Astrocyte (in vitro differentiated cells and primary cell): ENCODE data around the gene ANTXR2. TPM values are rescaled to one million over a fixed set of nuclear protein-coding genes. Genes with fewer than 3 reads are reported as not detected.
A peak's percentile ranks its signal among the peaks of the same experiment; 100 is the strongest.

Experiments
- DNase-seq: peaks from one replicate; pipeline ENCODE4 v3.0.0-alpha.2; 2010; ENCODE audit warnings: low read depth
- FAIRE-seq: peaks from 2 replicates; lab custom pipeline; 2011; peaks lifted over from hg19 to GRCh38; lab: Jason Lieb, UNC
- H2AFZ ChIP-seq: 2 replicates; pipeline ENCODE4 v1.6.0; 2012; ENCODE audit warnings: low read depth, low read length, inconsistent platforms
- H3K27ac ChIP-seq: 2 replicates; pipeline ENCODE4 v1.5.1; 2011; ENCODE audit warnings: low read depth, low read length, inconsistent platforms
- H3K27me3 ChIP-seq: 2 replicates; pipeline ENCODE4 v1.6.0; 2011; ENCODE audit warnings: low read length, inconsistent platforms; ENCODE audit not compliant: insufficient read depth
- H3K36me3 ChIP-seq: 2 replicates; pipeline ENCODE4 v1.5.1; 2011; ENCODE audit warnings: low read length, inconsistent platforms; ENCODE audit not compliant: insufficient read depth
- H3K4me1 ChIP-seq: 2 replicates; pipeline ENCODE4 v1.5.1; 2011; ENCODE audit warnings: low read length, inconsistent platforms; ENCODE audit not compliant: insufficient read depth
- H3K4me2 ChIP-seq: 2 replicates; pipeline ENCODE4 v1.6.0; 2012; ENCODE audit warnings: low read length, inconsistent platforms
- H3K4me3 ChIP-seq: 2 replicates; pipeline ENCODE4 v1.5.1; 2011; ENCODE audit warnings: low read depth, mild to moderate bottlenecking, low read length, inconsistent platforms; ENCODE audit not compliant: insufficient read depth
- H3K79me2 ChIP-seq: 2 replicates; pipeline ENCODE4 v1.6.0; 2012; ENCODE audit warnings: mild to moderate bottlenecking, low read length, inconsistent platforms; ENCODE audit not compliant: insufficient read depth
- H3K9ac ChIP-seq: 2 replicates; pipeline ENCODE4 v1.6.0; 2012; ENCODE audit warnings: mild to moderate bottlenecking, low read length, inconsistent platforms
- H3K9me3 ChIP-seq: 2 replicates; pipeline ENCODE4 v1.5.1; 2012; ENCODE audit warnings: low read depth, mild to moderate bottlenecking, low read length, inconsistent platforms; ENCODE audit not compliant: insufficient read depth
- H4K20me1 ChIP-seq: 2 replicates; pipeline ENCODE4 v1.6.0; 2012; ENCODE audit warnings: low read length, inconsistent platforms; ENCODE audit not compliant: insufficient read depth
- H3K27ac Mint-ChIP-seq: one replicate; pipeline ENCODE4 v1.8.0; 2021; ENCODE audit warnings: mild to moderate bottlenecking, mixed read lengths; ENCODE audit not compliant: unreplicated experiment
- H3K27me3 Mint-ChIP-seq: one replicate; pipeline ENCODE4 v1.8.0; 2021; ENCODE audit warnings: low read depth, mixed read lengths; ENCODE audit not compliant: unreplicated experiment
- H3K36me3 Mint-ChIP-seq: one replicate; pipeline ENCODE4 v1.8.0; 2021; ENCODE audit warnings: low read depth, mixed read lengths; ENCODE audit not compliant: unreplicated experiment
- H3K4me1 Mint-ChIP-seq: one replicate; pipeline ENCODE4 v1.8.0; 2021; ENCODE audit warnings: low read depth, mixed read lengths; ENCODE audit not compliant: unreplicated experiment
- H3K4me3 Mint-ChIP-seq: one replicate; pipeline ENCODE4 v1.8.0; 2021; ENCODE audit warnings: mild to moderate bottlenecking, moderate library complexity, mixed read lengths; ENCODE audit not compliant: unreplicated experiment
- H3K9me3 Mint-ChIP-seq: one replicate; pipeline ENCODE4 v1.8.0; 2021; ENCODE audit warnings: mild to moderate bottlenecking, mixed read lengths; ENCODE audit not compliant: unreplicated experiment
- EZH2 ChIP-seq: IDR thresholded peaks from 2 replicates; pipeline ENCODE4 v1.6.1; 2012; ENCODE audit warnings: mild to moderate bottlenecking, low read length, inconsistent platforms; ENCODE audit not compliant: insufficient read depth
- total RNA-seq: library from RNA; stranded (reverse); gene quantifications from 2 replicates; pipeline ENCODE4 v1.2.1, GENCODE V29; 2021
- TF ChIP-seq, protein P1 (sequence below): IDR thresholded peaks from 2 replicates; pipeline ENCODE4 v1.5.1; 2011; ENCODE audit warnings: low read depth, mild to moderate bottlenecking, inconsistent platforms, low read length, moderate library complexity; ENCODE audit not compliant: insufficient read depth

ANTXR2 gene
- total RNA-seq, 1 donor from 2014 or later = 34.7 TPM

DNA sequence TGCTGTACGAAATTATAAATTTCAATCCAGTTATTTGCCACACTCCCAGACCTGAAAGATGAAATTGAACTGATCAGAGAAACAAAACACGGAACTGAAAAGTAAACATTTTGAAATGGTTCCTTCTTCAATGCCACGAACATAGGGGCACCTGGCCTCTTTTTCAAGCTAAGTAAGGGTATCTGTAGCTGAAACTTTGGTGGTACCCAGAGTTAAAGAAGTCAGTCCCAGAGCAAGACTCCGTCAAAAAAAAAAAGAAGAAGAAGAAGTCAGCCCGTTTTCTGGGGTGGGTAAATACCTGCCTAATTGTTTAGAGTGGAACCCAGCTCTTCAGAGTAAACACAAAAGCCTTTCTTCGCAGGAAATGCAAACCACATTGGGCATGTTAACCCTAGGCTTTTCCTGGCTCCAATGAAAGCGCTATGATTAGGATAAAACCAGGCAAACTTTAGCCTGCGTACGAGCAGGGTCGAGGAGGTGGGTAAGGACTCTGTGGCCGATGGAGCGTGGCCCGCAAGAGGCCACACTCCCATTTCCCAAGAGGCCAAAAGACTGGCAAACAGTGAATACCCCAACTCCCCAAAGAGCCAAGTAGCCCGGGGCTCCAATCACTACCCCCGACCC lies 1.3 kb downstream of the ANTXR2 start:
- Histone ChIP-seq H2AFZ (peak overlapping the region; percentile 88), H3K4me1 (peaks cover 20% of the 10 kb centered on the region), H3K4me3 (peak overlapping the region; percentile 96), H3K9me3 (no peaks in the 10 kb centered on the region), H4K20me1 (peaks cover 26% of the 10 kb centered on the region), H3K27ac (peak overlapping the region; percentile 86), H3K27me3 (no peaks in the 10 kb centered on the region), H3K9ac (peak overlapping the region; percentile 93), H3K36me3 (peaks cover 7% of the 10 kb centered on the region), H3K4me2 (peak overlapping the region; percentile 92), H3K79me2 (peaks cover 52% of the 10 kb centered on the region)
- TF ChIP-seq, protein P1, sequence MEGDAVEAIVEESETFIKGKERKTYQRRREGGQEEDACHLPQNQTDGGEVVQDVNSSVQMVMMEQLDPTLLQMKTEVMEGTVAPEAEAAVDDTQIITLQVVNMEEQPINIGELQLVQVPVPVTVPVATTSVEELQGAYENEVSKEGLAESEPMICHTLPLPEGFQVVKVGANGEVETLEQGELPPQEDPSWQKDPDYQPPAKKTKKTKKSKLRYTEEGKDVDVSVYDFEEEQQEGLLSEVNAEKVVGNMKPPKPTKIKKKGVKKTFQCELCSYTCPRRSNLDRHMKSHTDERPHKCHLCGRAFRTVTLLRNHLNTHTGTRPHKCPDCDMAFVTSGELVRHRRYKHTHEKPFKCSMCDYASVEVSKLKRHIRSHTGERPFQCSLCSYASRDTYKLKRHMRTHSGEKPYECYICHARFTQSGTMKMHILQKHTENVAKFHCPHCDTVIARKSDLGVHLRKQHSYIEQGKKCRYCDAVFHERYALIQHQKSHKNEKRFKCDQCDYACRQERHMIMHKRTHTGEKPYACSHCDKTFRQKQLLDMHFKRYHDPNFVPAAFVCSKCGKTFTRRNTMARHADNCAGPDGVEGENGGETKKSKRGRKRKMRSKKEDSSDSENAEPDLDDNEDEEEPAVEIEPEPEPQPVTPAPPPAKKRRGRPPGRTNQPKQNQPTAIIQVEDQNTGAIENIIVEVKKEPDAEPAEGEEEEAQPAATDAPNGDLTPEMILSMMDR = no peak
- no peak for TF ChIP-seq EZH2
- Mint-ChIP-seq H3K4me3 (peak overlapping the region; percentile 98), H3K9me3 (no peaks in the 10 kb centered on the region), H3K27me3 (no peaks in the 10 kb centered on the region), H3K36me3 (peaks cover under 1% of the 10 kb centered on the region), H3K4me1 (peaks cover 16% of the 10 kb centered on the region), H3K27ac (peak overlapping the region; percentile 77)
- FAIRE-seq (no peak), DNase-seq (no peak)

DNA sequence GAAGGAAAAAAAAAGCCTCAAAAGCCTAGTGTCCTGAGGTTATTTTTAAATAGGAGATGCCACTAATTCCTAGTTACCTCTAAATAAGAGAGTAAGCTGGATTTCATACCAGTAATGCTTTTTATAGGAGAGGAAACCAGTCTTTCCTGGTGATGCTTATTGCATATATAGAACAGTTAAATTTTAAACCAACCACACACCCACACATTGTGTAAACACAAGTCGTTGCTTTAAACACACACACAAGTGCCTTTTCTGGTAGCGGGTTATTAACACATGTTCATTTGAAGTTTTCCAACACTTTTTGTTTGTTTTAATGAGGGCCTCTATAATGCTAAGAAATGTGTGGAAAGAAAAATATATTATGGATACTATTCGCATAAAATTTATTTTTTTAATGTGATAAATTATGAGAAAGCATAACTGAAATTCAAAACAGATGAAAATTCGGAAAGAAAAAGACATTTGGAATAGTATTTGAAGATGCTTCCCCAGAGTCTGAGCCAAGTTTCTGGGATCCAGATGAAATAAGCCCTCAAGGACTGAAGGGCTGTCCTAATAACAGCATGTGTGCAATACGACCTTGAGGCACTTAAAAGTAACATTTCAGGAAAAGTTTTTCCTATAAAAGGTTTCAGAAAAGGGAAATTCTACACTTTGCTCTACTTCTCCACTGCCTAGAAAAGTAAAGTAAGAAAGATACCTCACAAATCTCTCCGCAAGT lies 2.0 kb downstream of the ANTXR2 start:
- peak; percentile 43 for DNase-seq

More for the DNA sequence above, 2.0 kb downstream of the ANTXR2 start:
- H3K36me3 Mint-ChIP-seq = peaks cover 4% of the 10 kb centered on the region
- Histone ChIP-seq H3K4me3 (peak overlapping the region; percentile 96), H3K79me2 (peaks cover 55% of the 10 kb centered on the region), H3K27ac (peak overlapping the region; percentile 86), H3K4me1 (peaks cover 20% of the 10 kb centered on the region), H2AFZ (no peak overlapping the region), H3K9me3 (no peaks in the 10 kb centered on the region), H3K36me3 (peaks cover 7% of the 10 kb centered on the region), H3K4me2 (peak overlapping the region; percentile 92), H3K9ac (peak overlapping the region; percentile 93), H3K27me3 (no peaks in the 10 kb centered on the region), H4K20me1 (peaks cover 26% of the 10 kb centered on the region)
- peak overlapping the region; percentile 98 for H3K4me3 Mint-ChIP-seq
- H3K27me3 Mint-ChIP-seq = no peaks in the 10 kb centered on the region
- peaks cover 1% of the 10 kb centered on the region for H3K9me3 Mint-ChIP-seq
- TF ChIP-seq, protein P1 = no peak
- TF ChIP-seq EZH2 = no peak
- no peak for FAIRE-seq
- H3K4me1 Mint-ChIP-seq = peaks cover 16% of the 10 kb centered on the region
- H3K27ac Mint-ChIP-seq = peak overlapping the region; percentile 77
